Amygdala (tissue), 56 donors: Measurements from ENCODE around the gene KRT7.
"Not testable (repeated sequence)": the region's sequence is repeated elsewhere in the genome, so short reads cannot be mapped to it uniquely, and the experiment has no call there.

ENCODE experiments used
- DNase-seq, 56 donors: peaks; one replicate each; lab custom pipeline; 2025; lab: John Stamatoyannopoulos, UW

The KRT7 gene

DNA sequence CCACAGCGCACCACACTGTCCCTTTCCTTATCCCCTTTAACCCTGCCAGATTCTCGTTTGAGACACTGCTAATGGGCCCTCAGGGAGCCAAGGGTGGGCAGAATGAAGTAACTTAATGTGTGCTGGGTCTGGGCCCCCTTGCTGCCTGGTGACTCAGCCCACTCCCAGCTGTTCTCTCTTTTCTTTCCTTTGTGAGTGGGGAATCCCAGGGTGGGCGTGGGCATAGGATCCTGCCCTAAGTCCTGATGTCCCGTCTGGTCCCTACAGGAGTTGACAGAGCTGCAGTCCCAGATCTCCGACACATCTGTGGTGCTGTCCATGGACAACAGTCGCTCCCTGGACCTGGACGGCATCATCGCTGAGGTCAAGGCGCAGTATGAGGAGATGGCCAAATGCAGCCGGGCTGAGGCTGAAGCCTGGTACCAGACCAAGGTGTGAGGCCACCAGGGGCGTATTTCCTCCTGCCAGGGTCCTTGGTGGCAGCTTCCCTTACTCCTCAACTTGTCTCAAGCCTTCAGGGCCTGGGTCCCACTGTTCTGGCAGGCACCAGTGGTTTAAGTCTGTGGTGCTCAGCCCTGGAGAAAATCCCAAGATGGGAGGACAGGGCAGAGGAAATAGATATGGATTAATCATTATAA, 8.3 kb downstream of the KRT7 start:
- DNase-seq, result no peak

DNA sequence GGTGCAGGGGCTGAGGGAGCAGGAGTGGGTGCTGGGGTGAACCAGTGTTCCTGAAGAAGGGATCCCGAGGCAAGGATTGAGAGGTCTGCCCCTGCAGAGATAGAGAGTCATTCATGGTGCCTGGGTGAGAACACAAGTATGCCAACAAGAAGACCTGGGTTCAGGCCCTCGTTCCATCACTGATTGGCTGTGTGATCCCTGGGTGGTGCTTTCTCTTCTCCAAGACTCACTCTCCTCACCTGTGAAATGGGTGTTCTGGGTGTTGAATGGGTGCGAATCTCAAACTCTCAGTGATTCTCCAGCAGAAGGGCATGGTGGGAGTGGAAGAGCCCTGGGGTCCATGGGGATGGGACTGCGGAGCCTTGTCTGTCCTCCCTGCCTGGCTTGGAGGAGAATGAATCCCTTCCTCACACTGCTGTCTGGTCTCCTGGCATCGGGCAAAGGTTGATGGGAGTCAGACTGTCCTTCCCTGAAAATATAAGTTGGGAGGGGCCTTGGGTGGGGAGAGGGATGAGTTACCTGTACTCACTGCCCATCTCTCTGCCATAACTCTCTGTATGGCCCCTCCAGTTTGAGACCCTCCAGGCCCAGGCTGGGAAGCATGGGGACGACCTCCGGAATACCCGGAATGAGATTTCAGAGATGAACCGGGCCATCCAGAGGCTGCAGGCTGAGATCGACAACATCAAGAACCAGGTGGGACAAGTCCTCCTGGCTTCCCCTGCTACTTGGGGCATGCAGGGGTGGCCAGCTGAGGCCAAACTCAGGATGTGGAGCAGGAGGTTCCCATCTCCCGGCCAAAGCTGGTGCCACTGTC, 9.6 kb downstream of the KRT7 start:
- DNase-seq, result no peak

DNA sequence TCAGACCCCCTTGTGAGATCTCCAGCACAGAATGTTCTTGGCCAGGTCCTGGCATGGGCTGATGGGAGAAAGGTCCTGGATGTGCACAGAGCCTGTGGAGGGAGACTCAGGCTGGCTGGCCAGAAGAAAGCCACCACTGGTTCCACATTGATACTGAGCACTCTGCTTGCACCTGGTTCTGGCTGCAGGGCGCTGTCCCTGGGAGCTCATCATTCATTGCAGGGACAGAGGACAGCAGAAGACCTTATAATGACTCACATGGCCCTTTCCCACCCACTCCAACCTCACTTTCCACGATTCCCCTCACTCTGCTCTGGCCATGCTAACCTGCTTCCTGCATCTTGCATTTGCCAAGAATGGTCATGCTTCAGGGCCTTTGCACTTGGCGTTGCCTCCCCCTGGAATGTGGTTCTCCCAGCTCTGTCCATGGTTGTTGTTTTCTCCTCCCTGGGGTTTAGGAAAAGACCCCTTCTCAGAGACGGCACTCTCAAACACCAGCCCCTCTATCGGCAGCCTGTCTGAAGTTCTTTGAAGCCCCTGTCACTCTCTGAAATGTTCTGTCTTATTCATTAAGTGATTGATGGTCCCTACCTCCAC, 10.3 kb downstream of the KRT7 start:
- no peak for DNase-seq

DNA sequence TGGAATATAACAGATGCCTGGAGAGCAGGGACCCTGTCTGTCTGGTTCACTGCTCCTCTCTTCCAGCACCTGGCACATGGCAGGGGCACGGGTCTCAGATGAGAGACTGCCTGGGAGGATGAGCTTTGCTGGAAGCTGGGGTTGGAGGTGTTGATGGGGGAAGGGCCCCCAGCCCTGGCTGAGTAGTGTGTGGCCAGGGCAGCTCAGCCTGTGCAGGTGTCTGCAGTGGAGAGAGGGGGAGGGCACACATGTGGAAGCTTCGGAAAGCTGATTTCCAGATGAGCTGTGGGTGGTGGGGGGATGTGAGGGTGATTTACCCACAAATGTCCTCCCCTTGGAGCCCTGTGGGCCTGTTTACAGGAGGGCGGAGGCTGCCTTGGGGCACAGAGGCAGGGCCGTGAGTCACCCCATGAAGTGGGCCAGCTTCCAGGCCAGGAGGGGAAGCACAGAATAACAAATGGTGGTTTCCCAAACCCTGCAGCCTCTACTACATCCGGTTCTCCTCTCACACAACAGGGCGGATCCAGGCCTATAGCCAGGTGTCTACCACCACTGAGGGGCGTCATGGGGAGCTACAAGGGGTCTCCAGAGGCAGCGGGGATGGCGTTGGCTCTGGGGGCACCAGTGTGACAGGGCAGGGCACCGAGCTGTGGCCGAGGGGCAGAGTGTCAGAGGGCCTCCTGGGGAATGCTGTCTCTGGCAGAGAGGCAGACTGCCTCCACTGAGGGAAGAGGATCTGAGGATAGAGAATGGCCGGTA, 11.0 kb downstream of the KRT7 start:
- DNase-seq, result peak in 4 of 56 donors; percentile 12 to 48 (median 16)

DNA sequence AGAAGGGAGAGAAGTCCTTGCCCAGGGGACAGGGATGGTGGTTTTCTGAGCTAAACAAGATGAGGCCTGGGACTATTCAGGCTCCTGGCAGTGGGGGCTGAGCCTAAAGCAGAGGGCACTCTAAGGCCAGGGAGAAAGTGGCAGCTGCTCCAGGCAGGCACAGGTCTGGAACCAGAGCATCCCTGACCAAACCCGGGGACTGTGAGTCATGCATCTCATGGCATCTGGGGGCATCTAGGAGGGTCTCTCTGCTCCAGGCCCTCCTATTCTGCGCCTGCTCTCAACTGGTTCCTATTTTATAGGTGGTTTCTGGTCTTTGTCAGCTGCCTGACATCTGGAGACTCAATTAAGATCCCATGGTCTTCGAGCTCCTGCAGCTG, 11.6 kb downstream of the KRT7 start:
- DNase-seq, result no peak

DNA sequence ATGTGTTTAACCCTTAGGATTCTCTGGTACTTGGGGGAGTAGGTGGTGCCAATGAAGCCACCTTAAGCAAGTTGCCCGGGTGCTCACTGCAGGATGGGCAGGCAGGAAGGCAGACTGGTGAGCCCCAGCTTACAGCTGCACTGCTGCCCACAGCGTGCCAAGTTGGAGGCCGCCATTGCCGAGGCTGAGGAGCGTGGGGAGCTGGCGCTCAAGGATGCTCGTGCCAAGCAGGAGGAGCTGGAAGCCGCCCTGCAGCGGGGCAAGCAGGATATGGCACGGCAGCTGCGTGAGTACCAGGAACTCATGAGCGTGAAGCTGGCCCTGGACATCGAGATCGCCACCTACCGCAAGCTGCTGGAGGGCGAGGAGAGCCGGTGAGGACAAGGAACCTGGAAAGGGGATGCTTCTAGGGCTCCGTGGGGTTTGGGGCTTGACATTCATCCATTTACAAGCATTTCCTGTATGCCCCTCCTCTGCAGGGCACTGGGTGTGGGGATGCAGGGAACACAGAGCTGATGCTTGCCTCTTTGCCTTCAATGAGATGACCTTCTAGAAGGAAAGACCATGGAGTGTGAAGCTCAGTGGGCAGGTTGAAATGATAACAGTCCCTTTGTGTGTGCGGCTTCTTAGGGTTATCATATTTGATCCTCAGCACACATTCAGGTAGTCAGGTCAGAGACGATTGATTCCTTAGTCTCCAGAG, 12.4 kb downstream of the KRT7 start:
- no peak for DNase-seq

DNA sequence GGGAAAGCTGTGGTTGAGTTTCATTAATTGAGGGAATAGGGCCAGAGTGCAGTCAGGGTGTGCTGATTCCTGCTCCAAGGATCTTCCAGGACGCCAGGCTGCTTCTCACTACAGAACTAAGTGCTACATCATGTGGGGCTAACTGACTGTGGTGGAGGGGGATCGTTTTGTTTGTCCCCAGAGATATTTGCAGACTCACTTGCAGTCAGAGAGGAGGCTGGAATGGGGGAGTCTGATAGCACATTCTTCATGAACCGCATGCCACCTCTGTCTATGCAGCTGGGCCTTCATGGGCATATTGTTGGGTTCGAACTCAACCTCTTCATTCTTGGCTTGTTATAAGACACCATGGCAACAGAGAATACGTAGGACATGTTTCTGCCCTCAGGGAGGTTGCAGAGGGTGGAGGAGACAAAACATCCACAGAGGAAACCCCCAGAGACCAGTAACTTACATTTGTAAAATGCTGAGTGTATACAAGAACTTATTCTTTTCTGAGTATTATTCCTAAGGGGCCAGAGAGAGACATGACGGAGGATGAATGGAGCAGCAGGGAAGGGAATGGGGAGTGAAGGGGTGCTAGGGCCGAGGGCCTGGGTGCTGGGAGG, 13.0 kb downstream of the KRT7 start:
- no peak for DNase-seq

DNA sequence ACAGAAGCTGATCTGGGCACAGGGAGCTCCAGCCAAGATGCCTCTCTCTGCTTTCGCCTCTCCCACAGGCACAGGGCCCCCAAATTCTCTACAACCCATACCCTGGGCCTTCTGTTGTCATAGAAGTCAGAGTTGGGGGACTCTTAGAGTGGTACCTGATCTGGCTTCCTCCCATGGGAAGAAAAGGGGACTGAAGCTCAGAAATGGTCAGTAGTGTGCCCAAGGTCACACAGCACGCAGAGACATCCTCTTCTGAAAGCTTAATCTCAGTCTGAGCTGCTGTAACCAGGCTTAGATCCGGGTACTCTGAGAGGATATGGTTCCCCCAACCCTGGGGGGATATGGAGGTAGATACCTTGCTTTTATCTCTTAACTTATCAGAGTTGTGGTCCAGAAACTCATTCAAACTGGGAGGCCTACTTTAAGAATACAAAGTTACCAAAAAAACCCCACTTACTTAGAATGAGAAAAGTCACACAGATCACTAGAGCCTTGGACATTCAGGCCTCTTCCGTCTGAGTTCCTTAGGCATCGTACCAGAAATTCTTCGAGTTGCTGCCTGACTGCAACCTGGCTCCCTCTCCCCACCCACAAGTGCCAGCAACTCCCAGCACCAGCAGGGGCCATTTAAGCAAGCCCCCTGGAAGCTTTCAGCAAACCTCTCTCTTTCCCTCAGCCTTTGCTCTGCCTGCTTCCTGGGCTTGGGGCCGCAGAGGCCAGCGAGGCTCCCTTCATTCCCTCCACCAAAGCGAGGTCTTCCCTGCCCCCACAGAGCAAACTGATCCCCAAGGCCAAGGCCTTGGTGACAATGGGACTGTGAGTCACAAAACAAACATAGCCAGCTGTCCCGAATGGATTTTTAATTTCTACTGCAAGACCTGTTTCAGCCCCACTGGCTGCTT, 13.9 kb downstream of the KRT7 start:
- peak in 1 of 56 donors; percentile 15 for DNase-seq

DNA sequence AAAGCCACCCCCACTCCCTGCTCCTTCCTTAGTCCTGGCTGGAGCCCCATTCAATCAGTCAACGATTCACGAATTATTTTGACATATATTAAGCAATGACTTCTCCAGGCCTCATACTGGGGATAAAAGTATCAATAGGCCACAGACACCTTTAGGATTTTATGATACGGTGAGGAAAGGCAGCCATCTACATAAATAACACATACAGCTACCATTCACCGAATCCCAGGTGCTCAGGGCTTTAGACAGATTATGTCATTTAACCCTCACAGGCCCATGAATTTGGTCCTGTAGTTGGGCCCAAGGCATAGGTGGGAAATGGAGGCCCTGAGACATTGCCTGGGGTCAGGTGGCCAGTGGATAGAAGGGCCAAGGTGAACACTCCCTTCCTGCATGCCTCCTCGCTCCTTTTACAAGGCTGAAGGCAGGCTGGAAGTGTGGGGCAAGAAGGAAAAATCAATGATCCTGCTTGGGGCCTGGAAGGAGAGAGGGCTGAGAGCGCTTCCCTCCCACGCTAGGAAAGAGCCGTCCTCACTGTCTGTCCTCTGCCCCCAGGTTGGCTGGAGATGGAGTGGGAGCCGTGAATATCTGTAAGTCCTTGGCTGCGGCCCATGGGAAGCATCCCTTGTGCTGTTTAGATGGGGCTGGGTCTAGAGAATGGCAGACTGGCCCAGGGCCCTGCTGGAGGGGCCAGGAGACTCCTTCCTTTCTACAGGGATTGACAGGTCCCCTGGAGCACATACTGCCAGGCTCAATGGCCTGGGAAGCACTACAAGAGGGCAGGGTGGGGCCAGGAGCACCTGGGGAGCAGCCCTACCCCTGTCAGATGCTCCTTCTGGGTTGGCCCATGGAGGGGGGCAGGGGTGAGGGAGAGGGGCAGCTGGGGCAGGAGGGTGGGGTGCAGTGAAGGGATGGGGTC, 14.8 kb downstream of the KRT7 start:
- DNase-seq, result no peak

DNA sequence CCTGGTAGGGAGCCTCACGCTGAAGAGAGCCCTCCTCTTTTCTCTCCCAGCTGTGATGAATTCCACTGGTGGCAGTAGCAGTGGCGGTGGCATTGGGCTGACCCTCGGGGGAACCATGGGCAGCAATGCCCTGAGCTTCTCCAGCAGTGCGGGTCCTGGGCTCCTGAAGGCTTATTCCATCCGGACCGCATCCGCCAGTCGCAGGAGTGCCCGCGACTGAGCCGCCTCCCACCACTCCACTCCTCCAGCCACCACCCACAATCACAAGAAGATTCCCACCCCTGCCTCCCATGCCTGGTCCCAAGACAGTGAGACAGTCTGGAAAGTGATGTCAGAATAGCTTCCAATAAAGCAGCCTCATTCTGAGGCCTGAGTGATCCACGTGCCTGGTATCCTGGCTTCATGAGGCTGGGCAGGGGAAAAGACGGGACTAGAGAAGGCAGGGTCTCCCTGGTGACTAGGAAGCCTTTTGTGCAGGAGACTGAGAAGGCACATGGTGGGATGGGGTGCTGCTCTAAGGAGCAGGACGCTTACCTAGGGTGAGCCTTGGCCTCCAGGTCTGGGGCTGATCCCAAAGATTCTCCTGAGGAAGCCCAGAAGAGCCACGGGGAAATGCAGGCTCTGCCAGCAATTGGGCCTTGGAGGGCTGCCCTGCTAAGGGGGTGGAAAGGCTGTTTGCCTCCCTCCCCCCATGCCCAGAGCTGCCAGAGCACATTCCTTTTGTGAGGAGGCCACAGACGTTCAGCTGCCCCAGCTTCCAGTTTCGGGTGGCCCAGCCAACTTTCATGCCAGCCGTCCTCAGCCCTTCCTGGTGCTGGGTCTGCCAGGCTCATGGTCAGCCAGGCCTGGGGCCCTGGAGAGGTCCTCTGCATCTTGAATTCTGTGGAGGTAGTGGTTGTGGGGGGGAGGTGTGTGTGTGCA, 15.8 kb downstream of the KRT7 start:
- DNase-seq, result peak in 41 of 56 donors; percentile 7 to 82 (median 42)

DNA sequence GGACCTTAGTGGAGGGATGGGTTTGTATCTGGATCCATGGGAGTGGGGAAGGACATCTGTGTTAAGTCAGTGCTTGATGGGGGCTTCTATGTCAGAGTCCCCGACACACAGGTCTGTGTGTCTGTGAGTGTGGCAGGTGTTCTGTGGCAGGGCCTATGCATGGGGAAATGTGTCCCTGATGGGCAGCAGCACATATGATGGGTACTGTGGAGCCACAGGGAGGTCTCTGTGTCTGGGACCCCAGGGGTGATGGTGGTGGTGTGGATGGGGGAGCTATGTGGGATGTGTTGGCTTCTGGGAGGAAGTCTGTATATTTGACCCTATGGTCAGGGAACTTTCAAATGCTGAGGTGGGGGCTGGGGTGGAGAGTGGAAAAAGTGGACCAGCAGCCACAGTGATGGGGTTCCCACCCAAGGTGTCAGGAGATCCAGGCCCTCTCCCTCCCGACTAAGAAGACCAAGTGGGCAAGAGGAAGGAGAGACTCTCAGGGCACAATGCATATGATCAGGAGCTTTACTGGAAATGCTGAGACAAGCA, 16.5 kb downstream of the KRT7 start:
- DNase-seq, result no peak

DNA sequence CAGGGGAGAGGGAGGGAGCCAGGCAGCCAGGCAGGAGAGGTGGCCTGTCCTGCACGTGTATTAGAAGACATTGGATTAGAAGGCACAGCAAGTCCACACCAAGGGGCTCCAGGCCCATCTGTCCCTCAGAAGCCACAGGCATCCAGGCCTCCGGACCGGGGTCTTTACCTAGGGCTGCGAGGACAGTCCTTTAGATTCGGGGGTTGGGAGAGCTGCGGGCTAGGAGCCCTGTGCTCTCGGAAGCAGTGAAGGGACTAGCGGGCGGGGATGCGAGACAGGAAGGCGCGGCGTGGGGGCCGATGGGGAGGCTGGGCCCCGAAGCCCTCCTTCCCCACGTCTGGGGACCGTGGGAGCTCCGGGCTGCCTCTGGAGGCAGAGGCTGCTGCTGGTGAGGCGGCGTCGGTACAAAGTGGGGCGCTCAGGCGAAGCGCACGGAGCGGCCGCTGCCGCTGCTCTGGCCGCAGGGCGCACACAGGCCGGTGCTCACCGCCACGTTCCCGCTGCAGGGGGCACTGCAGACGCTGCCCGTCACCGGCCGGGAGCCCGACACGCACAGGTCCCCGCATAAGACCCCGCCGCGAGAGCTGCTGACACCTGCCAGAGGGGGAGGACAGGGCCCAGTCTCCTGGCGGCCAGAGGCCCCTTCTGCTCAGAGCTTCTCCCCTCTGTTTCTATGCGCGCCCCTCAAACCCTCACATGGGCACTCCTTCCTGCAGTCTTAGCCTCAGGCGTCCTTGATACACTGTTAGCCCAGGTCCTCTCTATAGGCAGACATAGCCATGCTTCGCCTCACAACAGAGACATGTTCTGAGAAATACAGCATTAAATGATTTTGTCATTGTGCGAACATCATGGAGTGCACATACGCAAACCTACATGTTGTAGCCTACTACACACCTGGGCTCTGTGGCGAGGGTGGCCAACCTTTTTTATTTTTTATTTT, 17.3 kb downstream of the KRT7 start:
- DNase-seq, result no peak

DNA sequence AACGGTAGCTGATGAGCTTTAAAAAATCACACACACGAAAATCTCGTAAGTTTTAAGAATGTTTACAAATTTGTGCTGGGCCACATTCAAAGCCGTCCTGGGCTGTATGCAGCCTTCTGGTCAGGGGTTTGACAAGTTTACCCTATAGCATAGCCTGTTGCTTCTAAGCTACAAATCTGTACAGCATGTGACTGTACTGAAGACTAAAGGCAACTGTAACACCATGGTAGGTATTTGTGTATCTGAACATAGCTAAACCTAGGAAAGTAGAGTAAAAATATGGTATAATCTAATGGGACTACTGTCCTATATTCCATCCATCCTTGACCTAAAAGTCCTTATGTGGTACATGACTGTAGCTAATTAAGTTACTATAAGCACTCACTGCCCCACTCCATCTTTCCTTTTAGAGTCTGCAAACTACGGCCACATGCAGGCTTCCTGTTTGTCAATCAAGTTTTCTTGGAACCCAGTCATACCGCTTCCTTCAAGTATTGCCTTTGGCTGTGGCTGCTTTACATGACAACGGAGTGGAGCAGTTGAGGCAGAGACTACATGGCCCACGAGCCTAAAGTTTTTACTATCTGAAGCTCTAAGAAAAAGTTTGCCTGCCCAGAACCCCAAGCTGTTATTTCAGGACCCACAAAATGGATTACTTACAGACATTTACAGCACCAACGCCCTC, 18.5 kb downstream of the KRT7 start:
- DNase-seq, result no peak

DNA sequence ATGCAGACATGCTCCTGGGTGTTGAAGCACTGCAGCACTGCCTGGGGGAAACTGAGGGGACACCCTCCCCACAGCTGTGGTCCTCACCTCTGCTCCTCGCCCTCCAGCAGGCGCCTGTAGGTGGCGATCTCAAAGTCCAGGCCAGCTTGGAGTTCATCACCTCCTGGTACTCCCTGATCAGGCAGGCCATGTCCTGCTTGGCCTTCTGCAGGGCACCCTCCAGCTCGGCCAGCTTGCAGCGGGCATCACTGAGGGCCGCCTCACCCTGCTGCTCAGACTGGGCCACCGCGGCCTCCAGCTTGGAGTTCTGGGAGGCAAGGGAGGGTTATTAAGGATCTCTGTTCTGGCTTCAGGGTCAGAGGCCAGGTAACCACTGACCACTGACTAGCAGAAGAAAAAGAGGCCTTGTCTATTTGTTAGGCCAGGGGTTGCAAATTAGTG, 19.2 kb downstream of the KRT7 start:
- DNase-seq, result not testable (repeated sequence)
